ENCODE results near the gene SHMT2. TPM values are rescaled to one million over a fixed set of nuclear protein-coding genes. Genes with fewer than 3 reads are reported as not detected.
A peak's percentile ranks its signal among the peaks of the same experiment; 100 is the strongest.

Gene SHMT2
- total RNA-seq, 1 experiment from 2014 or later: 297 TPM

DNA sequence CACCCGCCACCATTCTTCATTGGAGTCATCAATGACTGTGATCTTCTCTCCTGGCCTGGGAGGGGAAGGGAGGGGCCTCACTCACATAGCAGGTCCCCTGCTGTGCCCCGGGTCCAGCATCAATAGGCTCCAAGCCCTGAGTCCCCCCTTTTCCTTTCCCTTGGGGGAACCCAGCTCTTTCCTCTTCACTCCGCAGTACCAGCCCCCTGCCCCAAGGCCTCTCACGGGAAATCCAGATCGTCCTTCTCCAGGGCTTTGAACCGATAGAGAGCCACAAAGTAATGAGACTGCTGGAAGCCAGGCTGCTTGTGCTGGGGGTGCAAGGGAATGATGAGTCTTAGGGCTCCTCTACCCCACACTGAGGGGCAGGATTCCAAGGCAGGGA is 14.8 kb downstream of the SHMT2 start:
- ATAC-seq (no peak), DNase-seq (ENCODE audit: low spot score) (peak; percentile 7)
- TF ChIP-seq, protein P1, sequence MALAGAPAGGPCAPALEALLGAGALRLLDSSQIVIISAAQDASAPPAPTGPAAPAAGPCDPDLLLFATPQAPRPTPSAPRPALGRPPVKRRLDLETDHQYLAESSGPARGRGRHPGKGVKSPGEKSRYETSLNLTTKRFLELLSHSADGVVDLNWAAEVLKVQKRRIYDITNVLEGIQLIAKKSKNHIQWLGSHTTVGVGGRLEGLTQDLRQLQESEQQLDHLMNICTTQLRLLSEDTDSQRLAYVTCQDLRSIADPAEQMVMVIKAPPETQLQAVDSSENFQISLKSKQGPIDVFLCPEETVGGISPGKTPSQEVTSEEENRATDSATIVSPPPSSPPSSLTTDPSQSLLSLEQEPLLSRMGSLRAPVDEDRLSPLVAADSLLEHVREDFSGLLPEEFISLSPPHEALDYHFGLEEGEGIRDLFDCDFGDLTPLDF (CRISPR knock-in tag; IDR thresholded peaks at IDR 0.05): no peak
- TF ChIP-seq, protein P2, sequence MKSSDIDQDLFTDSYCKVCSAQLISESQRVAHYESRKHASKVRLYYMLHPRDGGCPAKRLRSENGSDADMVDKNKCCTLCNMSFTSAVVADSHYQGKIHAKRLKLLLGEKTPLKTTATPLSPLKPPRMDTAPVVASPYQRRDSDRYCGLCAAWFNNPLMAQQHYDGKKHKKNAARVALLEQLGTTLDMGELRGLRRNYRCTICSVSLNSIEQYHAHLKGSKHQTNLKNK (CRISPR knock-in tag; IDR thresholded peaks at IDR 0.05): no peak
- TF ChIP-seq NR2C2 (CRISPR knock-in tag; IDR thresholded peaks at IDR 0.05) (no peak), ZNF263 (CRISPR knock-in tag; IDR thresholded peaks at IDR 0.05; ENCODE audit: low read depth) (no peak), SP1 (CRISPR knock-in tag; conservative IDR thresholded peaks at IDR 0.05) (no peak), TCF7 (CRISPR knock-in tag; IDR thresholded peaks at IDR 0.05; ENCODE audit: low read depth) (no peak), MYBL2 (CRISPR knock-in tag; IDR thresholded peaks at IDR 0.05) (no peak), GTF2I (CRISPR knock-in tag; conservative IDR thresholded peaks at IDR 0.05) (no peak), IRF2 (CRISPR knock-in tag; IDR thresholded peaks at IDR 0.05; ENCODE audit: borderline replicate concordance, low read depth) (no peak), SOX15 (CRISPR knock-in tag; IDR thresholded peaks at IDR 0.05) (no peak), JUN (CRISPR knock-in tag; IDR thresholded peaks at IDR 0.05) (no peak), ZNF138 (CRISPR knock-in tag; conservative IDR thresholded peaks at IDR 0.05) (no peak), EMX1 (CRISPR knock-in tag; IDR thresholded peaks at IDR 0.05) (no peak)
- TF ChIP-seq, protein P3, sequence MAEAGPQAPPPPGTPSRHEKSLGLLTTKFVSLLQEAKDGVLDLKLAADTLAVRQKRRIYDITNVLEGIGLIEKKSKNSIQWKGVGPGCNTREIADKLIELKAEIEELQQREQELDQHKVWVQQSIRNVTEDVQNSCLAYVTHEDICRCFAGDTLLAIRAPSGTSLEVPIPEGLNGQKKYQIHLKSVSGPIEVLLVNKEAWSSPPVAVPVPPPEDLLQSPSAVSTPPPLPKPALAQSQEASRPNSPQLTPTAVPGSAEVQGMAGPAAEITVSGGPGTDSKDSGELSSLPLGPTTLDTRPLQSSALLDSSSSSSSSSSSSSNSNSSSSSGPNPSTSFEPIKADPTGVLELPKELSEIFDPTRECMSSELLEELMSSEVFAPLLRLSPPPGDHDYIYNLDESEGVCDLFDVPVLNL (CRISPR knock-in tag; IDR thresholded peaks at IDR 0.05; ENCODE audit: borderline replicate concordance, low read depth): no peak
- TF ChIP-seq, protein P4, sequence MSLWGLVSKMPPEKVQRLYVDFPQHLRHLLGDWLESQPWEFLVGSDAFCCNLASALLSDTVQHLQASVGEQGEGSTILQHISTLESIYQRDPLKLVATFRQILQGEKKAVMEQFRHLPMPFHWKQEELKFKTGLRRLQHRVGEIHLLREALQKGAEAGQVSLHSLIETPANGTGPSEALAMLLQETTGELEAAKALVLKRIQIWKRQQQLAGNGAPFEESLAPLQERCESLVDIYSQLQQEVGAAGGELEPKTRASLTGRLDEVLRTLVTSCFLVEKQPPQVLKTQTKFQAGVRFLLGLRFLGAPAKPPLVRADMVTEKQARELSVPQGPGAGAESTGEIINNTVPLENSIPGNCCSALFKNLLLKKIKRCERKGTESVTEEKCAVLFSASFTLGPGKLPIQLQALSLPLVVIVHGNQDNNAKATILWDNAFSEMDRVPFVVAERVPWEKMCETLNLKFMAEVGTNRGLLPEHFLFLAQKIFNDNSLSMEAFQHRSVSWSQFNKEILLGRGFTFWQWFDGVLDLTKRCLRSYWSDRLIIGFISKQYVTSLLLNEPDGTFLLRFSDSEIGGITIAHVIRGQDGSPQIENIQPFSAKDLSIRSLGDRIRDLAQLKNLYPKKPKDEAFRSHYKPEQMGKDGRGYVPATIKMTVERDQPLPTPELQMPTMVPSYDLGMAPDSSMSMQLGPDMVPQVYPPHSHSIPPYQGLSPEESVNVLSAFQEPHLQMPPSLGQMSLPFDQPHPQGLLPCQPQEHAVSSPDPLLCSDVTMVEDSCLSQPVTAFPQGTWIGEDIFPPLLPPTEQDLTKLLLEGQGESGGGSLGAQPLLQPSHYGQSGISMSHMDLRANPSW (CRISPR knock-in tag; conservative IDR thresholded peaks at IDR 0.05; ENCODE audit: low read depth): no peak
- TF ChIP-seq, protein P5, sequence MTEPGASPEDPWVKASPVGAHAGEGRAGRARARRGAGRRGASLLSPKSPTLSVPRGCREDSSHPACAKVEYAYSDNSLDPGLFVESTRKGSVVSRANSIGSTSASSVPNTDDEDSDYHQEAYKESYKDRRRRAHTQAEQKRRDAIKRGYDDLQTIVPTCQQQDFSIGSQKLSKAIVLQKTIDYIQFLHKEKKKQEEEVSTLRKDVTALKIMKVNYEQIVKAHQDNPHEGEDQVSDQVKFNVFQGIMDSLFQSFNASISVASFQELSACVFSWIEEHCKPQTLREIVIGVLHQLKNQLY (CRISPR knock-in tag; IDR thresholded peaks at IDR 0.05): no peak
- TF ChIP-seq, protein P6, sequence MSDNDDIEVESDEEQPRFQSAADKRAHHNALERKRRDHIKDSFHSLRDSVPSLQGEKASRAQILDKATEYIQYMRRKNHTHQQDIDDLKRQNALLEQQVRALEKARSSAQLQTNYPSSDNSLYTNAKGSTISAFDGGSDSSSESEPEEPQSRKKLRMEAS (CRISPR knock-in tag; IDR thresholded peaks at IDR 0.05): no peak
- TF ChIP-seq, protein P7, sequence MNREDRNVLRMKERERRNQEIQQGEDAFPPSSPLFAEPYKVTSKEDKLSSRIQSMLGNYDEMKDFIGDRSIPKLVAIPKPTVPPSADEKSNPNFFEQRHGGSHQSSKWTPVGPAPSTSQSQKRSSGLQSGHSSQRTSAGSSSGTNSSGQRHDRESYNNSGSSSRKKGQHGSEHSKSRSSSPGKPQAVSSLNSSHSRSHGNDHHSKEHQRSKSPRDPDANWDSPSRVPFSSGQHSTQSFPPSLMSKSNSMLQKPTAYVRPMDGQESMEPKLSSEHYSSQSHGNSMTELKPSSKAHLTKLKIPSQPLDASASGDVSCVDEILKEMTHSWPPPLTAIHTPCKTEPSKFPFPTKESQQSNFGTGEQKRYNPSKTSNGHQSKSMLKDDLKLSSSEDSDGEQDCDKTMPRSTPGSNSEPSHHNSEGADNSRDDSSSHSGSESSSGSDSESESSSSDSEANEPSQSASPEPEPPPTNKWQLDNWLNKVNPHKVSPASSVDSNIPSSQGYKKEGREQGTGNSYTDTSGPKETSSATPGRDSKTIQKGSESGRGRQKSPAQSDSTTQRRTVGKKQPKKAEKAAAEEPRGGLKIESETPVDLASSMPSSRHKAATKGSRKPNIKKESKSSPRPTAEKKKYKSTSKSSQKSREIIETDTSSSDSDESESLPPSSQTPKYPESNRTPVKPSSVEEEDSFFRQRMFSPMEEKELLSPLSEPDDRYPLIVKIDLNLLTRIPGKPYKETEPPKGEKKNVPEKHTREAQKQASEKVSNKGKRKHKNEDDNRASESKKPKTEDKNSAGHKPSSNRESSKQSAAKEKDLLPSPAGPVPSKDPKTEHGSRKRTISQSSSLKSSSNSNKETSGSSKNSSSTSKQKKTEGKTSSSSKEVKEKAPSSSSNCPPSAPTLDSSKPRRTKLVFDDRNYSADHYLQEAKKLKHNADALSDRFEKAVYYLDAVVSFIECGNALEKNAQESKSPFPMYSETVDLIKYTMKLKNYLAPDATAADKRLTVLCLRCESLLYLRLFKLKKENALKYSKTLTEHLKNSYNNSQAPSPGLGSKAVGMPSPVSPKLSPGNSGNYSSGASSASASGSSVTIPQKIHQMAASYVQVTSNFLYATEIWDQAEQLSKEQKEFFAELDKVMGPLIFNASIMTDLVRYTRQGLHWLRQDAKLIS (CRISPR knock-in tag; IDR thresholded peaks at IDR 0.05; ENCODE audit: borderline replicate concordance): no peak
- H3K4me1 Mint-ChIP-seq: peaks cover 69% of the 10 kb centered on the region
- H3K4me3 Mint-ChIP-seq: peak overlapping the region; percentile 83
- peaks cover 51% of the 10 kb centered on the region for H3K27me3 Mint-ChIP-seq (ENCODE audit: low read depth)
- no peaks in the 10 kb centered on the region for H3K36me3 Mint-ChIP-seq
- POLR2A ChIA-PET: interaction anchor here (9.7 kb wide), 1 partner anchor 20 kb away, joined by 97 read pairs; no protein-coding TSS in a partner anchor
- H3K9me3 Mint-ChIP-seq: no peaks in the 10 kb centered on the region
- H3K27ac Mint-ChIP-seq: no peak overlapping the region
- CTCF ChIA-PET: interaction anchor here (0.8 to 18.5 kb wide), 10 partner anchors 10 to 215 kb away, joined by 3 to 660 read pairs (median 10); partner anchors contain the start of genes INHBE, NXPH4 and SHMT2
